Measurements from ENCODE around the gene CRTC3. TPM values are rescaled to one million over a fixed set of nuclear protein-coding genes. Genes with fewer than 3 reads are reported as not detected.

Gene CRTC3
- total and polyA plus RNA-seq, 4 donors, result 5.1 to 16.8 (median 7.6) TPM

DNA sequence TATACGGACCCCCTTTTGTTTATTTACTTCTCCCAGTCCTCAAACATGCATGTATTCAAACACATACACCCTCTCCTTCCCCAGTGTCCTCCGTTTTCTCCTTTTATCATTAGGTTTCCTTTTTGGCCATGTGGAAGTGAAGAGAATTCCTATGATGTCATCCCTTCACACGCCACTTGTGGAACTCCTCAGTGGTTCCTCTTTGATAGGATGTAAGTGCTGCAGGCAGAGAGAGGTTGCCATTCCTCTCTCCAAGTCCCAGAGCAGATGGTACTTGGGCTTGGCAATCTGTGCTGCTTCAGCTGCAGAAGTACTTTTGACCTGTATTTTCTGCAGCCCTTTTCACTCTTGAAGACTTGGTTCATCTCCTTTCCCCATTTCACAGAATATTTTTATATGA, 32.9 kb upstream of the CRTC3 start:
- no peak overlapping the region for H3K27ac ChIP-seq (ENCODE audit: low read depth in 1 of 2, low read length in 2 of 2)
- H3K9ac ChIP-seq (ENCODE audit: low read depth in 1 of 2, low read length in 2 of 2), result no peak overlapping the region
- H3K27me3 ChIP-seq (ENCODE audit: control insufficient read depth in 4 of 4, insufficient read depth in 4 of 4, low read length in 3 of 4), result no peaks in the 10 kb centered on the region
- DNase-seq (ENCODE audit: low spot score), result no peak
- H3K4me1 ChIP-seq (ENCODE audit: control insufficient read depth in 4 of 4, insufficient read depth in 4 of 4, low read length in 3 of 4), result no peaks in the 10 kb centered on the region
- 77% methylated on average over 3 of the region's 3 CpGs for WGBS
- TF ChIP-seq, protein P1, sequence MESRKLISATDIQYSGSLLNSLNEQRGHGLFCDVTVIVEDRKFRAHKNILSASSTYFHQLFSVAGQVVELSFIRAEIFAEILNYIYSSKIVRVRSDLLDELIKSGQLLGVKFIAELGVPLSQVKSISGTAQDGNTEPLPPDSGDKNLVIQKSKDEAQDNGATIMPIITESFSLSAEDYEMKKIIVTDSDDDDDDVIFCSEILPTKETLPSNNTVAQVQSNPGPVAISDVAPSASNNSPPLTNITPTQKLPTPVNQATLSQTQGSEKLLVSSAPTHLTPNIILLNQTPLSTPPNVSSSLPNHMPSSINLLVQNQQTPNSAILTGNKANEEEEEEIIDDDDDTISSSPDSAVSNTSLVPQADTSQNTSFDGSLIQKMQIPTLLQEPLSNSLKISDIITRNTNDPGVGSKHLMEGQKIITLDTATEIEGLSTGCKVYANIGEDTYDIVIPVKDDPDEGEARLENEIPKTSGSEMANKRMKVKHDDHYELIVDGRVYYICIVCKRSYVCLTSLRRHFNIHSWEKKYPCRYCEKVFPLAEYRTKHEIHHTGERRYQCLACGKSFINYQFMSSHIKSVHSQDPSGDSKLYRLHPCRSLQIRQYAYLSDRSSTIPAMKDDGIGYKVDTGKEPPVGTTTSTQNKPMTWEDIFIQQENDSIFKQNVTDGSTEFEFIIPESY (IDR thresholded peaks at IDR 0.05), result no peak
- TF ChIP-seq RAD21 (IDR thresholded peaks at IDR 0.05) (no peak), SP1 (IDR thresholded peaks at IDR 0.05) (no peak), TAF1 (conservative IDR thresholded peaks at IDR 0.05) (no peak), YY1 (IDR thresholded peaks at IDR 0.05) (no peak), FOXA2 (IDR thresholded peaks at IDR 0.05) (no peak), JUND (IDR thresholded peaks at IDR 0.05) (no peak), HNF4G (IDR thresholded peaks at IDR 0.05) (no peak)
- TF ChIP-seq, protein P2, sequence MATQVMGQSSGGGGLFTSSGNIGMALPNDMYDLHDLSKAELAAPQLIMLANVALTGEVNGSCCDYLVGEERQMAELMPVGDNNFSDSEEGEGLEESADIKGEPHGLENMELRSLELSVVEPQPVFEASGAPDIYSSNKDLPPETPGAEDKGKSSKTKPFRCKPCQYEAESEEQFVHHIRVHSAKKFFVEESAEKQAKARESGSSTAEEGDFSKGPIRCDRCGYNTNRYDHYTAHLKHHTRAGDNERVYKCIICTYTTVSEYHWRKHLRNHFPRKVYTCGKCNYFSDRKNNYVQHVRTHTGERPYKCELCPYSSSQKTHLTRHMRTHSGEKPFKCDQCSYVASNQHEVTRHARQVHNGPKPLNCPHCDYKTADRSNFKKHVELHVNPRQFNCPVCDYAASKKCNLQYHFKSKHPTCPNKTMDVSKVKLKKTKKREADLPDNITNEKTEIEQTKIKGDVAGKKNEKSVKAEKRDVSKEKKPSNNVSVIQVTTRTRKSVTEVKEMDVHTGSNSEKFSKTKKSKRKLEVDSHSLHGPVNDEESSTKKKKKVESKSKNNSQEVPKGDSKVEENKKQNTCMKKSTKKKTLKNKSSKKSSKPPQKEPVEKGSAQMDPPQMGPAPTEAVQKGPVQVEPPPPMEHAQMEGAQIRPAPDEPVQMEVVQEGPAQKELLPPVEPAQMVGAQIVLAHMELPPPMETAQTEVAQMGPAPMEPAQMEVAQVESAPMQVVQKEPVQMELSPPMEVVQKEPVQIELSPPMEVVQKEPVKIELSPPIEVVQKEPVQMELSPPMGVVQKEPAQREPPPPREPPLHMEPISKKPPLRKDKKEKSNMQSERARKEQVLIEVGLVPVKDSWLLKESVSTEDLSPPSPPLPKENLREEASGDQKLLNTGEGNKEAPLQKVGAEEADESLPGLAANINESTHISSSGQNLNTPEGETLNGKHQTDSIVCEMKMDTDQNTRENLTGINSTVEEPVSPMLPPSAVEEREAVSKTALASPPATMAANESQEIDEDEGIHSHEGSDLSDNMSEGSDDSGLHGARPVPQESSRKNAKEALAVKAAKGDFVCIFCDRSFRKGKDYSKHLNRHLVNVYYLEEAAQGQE (IDR thresholded peaks at IDR 0.05), result no peak
- TF ChIP-seq, protein P3, sequence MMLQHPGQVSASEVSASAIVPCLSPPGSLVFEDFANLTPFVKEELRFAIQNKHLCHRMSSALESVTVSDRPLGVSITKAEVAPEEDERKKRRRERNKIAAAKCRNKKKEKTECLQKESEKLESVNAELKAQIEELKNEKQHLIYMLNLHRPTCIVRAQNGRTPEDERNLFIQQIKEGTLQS (IDR thresholded peaks at IDR 0.05), result no peak
- TF ChIP-seq, protein P4, sequence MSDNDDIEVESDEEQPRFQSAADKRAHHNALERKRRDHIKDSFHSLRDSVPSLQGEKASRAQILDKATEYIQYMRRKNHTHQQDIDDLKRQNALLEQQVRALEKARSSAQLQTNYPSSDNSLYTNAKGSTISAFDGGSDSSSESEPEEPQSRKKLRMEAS (IDR thresholded peaks at IDR 0.05), result no peak
- H3K4me3 ChIP-seq (ENCODE audit: low read depth in 1 of 3, low read length in 3 of 3), result no peak overlapping the region
- peaks cover 0 to 19% (median 14%) of the 10 kb centered on the region in 4 donors for H3K36me3 ChIP-seq (ENCODE audit: control insufficient read depth in 4 of 4, insufficient read depth in 3 of 4, low read depth in 1 of 4, low read length in 3 of 4)
- H3K9me3 ChIP-seq (ENCODE audit: control insufficient read depth in 4 of 4, low read length in 3 of 4), result no peaks in the 10 kb centered on the region

DNA sequence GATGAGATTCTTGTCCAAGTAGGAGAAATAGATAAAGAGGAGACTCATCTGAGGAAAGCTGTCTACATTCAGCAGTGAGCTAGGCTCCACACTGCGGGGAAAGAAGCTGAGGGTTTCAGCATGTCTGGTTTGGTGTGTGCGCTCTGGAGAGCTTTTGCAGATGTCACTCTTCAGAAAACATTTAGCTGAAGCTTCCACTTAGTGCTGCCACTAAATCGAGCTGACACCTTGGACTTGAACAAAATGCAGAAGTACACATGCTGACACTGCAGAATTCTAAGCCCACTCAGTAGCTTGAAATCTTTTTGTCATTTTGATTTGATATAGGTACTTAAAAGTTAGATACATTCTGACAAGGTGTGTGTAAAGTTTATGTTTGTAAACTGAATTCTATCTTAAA, 32.3 kb upstream of the CRTC3 start:
- Histone ChIP-seq H3K27me3 (ENCODE audit: control insufficient read depth in 4 of 4, insufficient read depth in 4 of 4, low read length in 3 of 4) (no peaks in the 10 kb centered on the region), H3K9me3 (ENCODE audit: control insufficient read depth in 4 of 4, low read length in 3 of 4) (no peaks in the 10 kb centered on the region), H3K36me3 (ENCODE audit: control insufficient read depth in 4 of 4, insufficient read depth in 3 of 4, low read depth in 1 of 4, low read length in 3 of 4) (peaks cover 0 to 16% (median 12%) of the 10 kb centered on the region in 4 donors), H3K9ac (ENCODE audit: low read depth in 1 of 2, low read length in 2 of 2) (no peak overlapping the region), H3K4me3 (ENCODE audit: low read depth in 1 of 3, low read length in 3 of 3) (no peak overlapping the region), H3K4me1 (ENCODE audit: control insufficient read depth in 4 of 4, insufficient read depth in 4 of 4, low read length in 3 of 4) (no peaks in the 10 kb centered on the region), H3K27ac (ENCODE audit: low read depth in 1 of 2, low read length in 2 of 2) (no peak overlapping the region)
- WGBS, result 71% methylated on average over 3 of the region's 3 CpGs
- no peak for DNase-seq (ENCODE audit: low spot score)
- TF ChIP-seq TAF1 (conservative IDR thresholded peaks at IDR 0.05) (no peak), RXRA (IDR thresholded peaks at IDR 0.05) (no peak), EGR1 (IDR thresholded peaks at IDR 0.05; ENCODE audit: low read depth in 2 of 2) (no peak), FOXA1 (IDR thresholded peaks at IDR 0.05) (no peak), JUND (IDR thresholded peaks at IDR 0.05) (no peak), NR2F2 (IDR thresholded peaks at IDR 0.05) (no peak), HNF4G (IDR thresholded peaks at IDR 0.05) (no peak), RAD21 (IDR thresholded peaks at IDR 0.05) (no peak), YY1 (IDR thresholded peaks at IDR 0.05) (no peak)
- TF ChIP-seq, protein P3 (IDR thresholded peaks at IDR 0.05), result no peak
- TF ChIP-seq, protein P4 (IDR thresholded peaks at IDR 0.05), result no peak
- TF ChIP-seq, protein P5, sequence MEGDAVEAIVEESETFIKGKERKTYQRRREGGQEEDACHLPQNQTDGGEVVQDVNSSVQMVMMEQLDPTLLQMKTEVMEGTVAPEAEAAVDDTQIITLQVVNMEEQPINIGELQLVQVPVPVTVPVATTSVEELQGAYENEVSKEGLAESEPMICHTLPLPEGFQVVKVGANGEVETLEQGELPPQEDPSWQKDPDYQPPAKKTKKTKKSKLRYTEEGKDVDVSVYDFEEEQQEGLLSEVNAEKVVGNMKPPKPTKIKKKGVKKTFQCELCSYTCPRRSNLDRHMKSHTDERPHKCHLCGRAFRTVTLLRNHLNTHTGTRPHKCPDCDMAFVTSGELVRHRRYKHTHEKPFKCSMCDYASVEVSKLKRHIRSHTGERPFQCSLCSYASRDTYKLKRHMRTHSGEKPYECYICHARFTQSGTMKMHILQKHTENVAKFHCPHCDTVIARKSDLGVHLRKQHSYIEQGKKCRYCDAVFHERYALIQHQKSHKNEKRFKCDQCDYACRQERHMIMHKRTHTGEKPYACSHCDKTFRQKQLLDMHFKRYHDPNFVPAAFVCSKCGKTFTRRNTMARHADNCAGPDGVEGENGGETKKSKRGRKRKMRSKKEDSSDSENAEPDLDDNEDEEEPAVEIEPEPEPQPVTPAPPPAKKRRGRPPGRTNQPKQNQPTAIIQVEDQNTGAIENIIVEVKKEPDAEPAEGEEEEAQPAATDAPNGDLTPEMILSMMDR (IDR thresholded peaks at IDR 0.05; ENCODE audit: low read depth, low read length, missing input control), result no peak
